HepG2 (cell line): ENCODE results near the gene IMPDH1. TPM values are rescaled to one million over a fixed set of nuclear protein-coding genes. Genes with fewer than 3 reads are reported as not detected.

Experiments used
- BATF2 ChIP-seq: sonication (generic); formaldehyde crosslinking; IDR thresholded peaks from 2 replicates; pipeline ENCODE4 v1.8.0; 2022; ENCODE audit warnings: mild to moderate bottlenecking, missing genetic modification reagents, moderate library complexity
- DPF2 ChIP-seq: sonication (generic); formaldehyde crosslinking; IDR thresholded peaks from 2 replicates; pipeline ENCODE4 v1.4.0; 2020; ENCODE audit warnings: mild to moderate bottlenecking, low read depth, missing genetic modification reagents, borderline replicate concordance
- EP300 ChIP-seq, 3 experiments: sonication (generic) in 1 of 3; formaldehyde crosslinking in 1 of 3; IDR thresholded peaks; 2 replicates each; pipeline versions ENCODE4 v1.5.1 to v1.6.1; 2011 to 2020; ENCODE audit warnings: low read depth in 2 of 3, low read length in 2 of 3, borderline replicate concordance in 1 of 3, improper control_type of control experiment in 1 of 3, mild to moderate bottlenecking in 1 of 3, missing genetic modification reagents in 1 of 3, moderate library complexity in 1 of 3
- NR2F1 ChIP-seq, 2 experiments: fragments of 450-650 bp in 1 of 2; formaldehyde crosslinking in 1 of 2; IDR thresholded peaks; 2 replicates each; pipeline versions ENCODE4 v1.5.0 to v1.6.1; 2016 to 2020; ENCODE audit warnings: mild to moderate bottlenecking in 1 of 2, missing compliant biosample characterization in 1 of 2, missing genetic modification reagents in 1 of 2, moderate library complexity in 1 of 2
- RBM22 ChIP-seq: fragments of 200-400 bp; formaldehyde crosslinking; optimal IDR thresholded peaks from 2 replicates; pipeline ENCODE3; 2017; ENCODE audit warnings: mild to moderate bottlenecking, low read length, moderate library complexity
- STAT5B ChIP-seq: sonication (generic); formaldehyde crosslinking; IDR thresholded peaks from 2 replicates; pipeline ENCODE4 v1.4.0; 2020; ENCODE audit warnings: missing genetic modification reagents
- ZFP1 ChIP-seq: IDR thresholded peaks from 2 replicates; pipeline ENCODE4 v1.6.1; 2016
- ZMYM2 ChIP-seq: sonication (generic); formaldehyde crosslinking; IDR thresholded peaks from 2 replicates; pipeline ENCODE4 v1.8.0; 2022; ENCODE audit warnings: mild to moderate bottlenecking, missing genetic modification reagents
- ZNF263 ChIP-seq: sonication (generic); formaldehyde crosslinking; IDR thresholded peaks from 2 replicates; pipeline ENCODE4 v1.4.0; 2020; ENCODE audit warnings: missing genetic modification reagents
- ZNF484 ChIP-seq: sonication (generic); formaldehyde crosslinking; IDR thresholded peaks from 2 replicates; pipeline ENCODE4 v1.5.1; 2020; ENCODE audit warnings: mild to moderate bottlenecking, low read depth, missing genetic modification reagents, borderline replicate concordance
- ZNF687 ChIP-seq: sonication (generic); formaldehyde crosslinking; IDR thresholded peaks from 2 replicates; pipeline ENCODE4 v1.5.1; 2020; ENCODE audit warnings: mild to moderate bottlenecking, missing genetic modification reagents, moderate library complexity
- ZNF766 ChIP-seq: sonication (generic); formaldehyde crosslinking; IDR thresholded peaks from 2 replicates; pipeline ENCODE4 v1.5.0; 2020; ENCODE audit warnings: missing genetic modification reagents, borderline replicate concordance
- polyA plus RNA-seq, 8 experiments: library from polyadenylated mRNA; depleted of rRNA in 3 of 8; stranded (reverse) in 7 of 8; unstranded in 1 of 8; fragments of >200 nt; fragmentation: Illumina TruSeq in 4 of 8; extraction: Trizol in 4 of 8; gene quantifications; 2 replicates each; pipeline versions ENCODE4 v1.2.1 to v1.2.3, GENCODE V29; 2011 to 2016; ENCODE audit warnings: low read depth in 4 of 8, missing spikeins in 1 of 8, mixed read lengths in 1 of 8; ENCODE audit not compliant: insufficient read depth in 1 of 8
- total RNA-seq, 5 experiments: library from RNA; depleted of rRNA; stranded (reverse); fragments of >200 nt; fragmentation: Illumina TruSeq; extraction: Trizol; gene quantifications; 2 replicates each; pipeline ENCODE4 v1.2.3, GENCODE V29; 2016; ENCODE audit warnings: low read depth in 1 of 5
- TF ChIP-seq, protein P1 (sequence below): sonication (generic); formaldehyde crosslinking; IDR thresholded peaks from 2 replicates; pipeline ENCODE4 v1.8.0; 2022; ENCODE audit warnings: mild to moderate bottlenecking, missing genetic modification reagents; ENCODE audit not compliant: insufficient replicate concordance
- TF ChIP-seq, protein P2 (sequence below): sonication (generic); formaldehyde crosslinking; IDR thresholded peaks from 2 replicates; pipeline ENCODE4 v1.5.1; 2020; ENCODE audit warnings: missing genetic modification reagents, mild to moderate bottlenecking, borderline replicate concordance
- TF ChIP-seq, protein P3 (sequence below), 2 experiments: IDR thresholded peaks; 2 replicates each; pipeline ENCODE4 v1.6.1; 2011 to 2012; ENCODE audit warnings: low read length in 2 of 2, borderline replicate concordance in 1 of 2, low read depth in 1 of 2, mild to moderate bottlenecking in 1 of 2, moderate library complexity in 1 of 2

IMPDH1 gene
- total and polyA plus RNA-seq, 2 of the 13 experiments (the other 11 are each of a cell fraction or from before 2014, with no cell fraction given) = 22.8 to 34.0 TPM

GRCh38 chr7:128405471-128406313 is 4.1 kb downstream of the IMPDH1 start (continued):
- TF ChIP-seq, protein P1, sequence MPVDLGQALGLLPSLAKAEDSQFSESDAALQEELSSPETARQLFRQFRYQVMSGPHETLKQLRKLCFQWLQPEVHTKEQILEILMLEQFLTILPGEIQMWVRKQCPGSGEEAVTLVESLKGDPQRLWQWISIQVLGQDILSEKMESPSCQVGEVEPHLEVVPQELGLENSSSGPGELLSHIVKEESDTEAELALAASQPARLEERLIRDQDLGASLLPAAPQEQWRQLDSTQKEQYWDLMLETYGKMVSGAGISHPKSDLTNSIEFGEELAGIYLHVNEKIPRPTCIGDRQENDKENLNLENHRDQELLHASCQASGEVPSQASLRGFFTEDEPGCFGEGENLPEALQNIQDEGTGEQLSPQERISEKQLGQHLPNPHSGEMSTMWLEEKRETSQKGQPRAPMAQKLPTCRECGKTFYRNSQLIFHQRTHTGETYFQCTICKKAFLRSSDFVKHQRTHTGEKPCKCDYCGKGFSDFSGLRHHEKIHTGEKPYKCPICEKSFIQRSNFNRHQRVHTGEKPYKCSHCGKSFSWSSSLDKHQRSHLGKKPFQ (CRISPR knock-in tag) = no peak
- TF ChIP-seq ZMYM2 (no peak), ZNF263 (CRISPR knock-in tag) (no peak; the same call in 1 of the 2 replicates), BATF2 (CRISPR knock-in tag) (no peak), RBM22 (no peak), ZNF766 (CRISPR knock-in tag) (no peak), NR2F1 (CRISPR knock-in tag; IDR thresholded peaks at IDR 0.05) (no peak), EP300 (IDR thresholded peaks at IDR 0.05; ENCODE audit: low read depth in 2 of 2, low read length in 2 of 2) (no peak), EP300 (CRISPR knock-in tag; IDR thresholded peaks at IDR 0.05; ENCODE audit: borderline replicate concordance) (no peak), ZFP1 (no peak), DPF2 (no peak), STAT5B (no peak), ZNF687 (CRISPR knock-in tag) (peak; percentile 90), ZNF484 (CRISPR knock-in tag) (no peak)
- TF ChIP-seq, protein P2, sequence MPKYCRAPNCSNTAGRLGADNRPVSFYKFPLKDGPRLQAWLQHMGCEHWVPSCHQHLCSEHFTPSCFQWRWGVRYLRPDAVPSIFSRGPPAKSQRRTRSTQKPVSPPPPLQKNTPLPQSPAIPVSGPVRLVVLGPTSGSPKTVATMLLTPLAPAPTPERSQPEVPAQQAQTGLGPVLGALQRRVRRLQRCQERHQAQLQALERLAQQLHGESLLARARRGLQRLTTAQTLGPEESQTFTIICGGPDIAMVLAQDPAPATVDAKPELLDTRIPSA (CRISPR knock-in tag) = no peak
- TF ChIP-seq, protein P3, sequence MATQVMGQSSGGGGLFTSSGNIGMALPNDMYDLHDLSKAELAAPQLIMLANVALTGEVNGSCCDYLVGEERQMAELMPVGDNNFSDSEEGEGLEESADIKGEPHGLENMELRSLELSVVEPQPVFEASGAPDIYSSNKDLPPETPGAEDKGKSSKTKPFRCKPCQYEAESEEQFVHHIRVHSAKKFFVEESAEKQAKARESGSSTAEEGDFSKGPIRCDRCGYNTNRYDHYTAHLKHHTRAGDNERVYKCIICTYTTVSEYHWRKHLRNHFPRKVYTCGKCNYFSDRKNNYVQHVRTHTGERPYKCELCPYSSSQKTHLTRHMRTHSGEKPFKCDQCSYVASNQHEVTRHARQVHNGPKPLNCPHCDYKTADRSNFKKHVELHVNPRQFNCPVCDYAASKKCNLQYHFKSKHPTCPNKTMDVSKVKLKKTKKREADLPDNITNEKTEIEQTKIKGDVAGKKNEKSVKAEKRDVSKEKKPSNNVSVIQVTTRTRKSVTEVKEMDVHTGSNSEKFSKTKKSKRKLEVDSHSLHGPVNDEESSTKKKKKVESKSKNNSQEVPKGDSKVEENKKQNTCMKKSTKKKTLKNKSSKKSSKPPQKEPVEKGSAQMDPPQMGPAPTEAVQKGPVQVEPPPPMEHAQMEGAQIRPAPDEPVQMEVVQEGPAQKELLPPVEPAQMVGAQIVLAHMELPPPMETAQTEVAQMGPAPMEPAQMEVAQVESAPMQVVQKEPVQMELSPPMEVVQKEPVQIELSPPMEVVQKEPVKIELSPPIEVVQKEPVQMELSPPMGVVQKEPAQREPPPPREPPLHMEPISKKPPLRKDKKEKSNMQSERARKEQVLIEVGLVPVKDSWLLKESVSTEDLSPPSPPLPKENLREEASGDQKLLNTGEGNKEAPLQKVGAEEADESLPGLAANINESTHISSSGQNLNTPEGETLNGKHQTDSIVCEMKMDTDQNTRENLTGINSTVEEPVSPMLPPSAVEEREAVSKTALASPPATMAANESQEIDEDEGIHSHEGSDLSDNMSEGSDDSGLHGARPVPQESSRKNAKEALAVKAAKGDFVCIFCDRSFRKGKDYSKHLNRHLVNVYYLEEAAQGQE (IDR thresholded peaks at IDR 0.05; ENCODE audit: borderline replicate concordance in 1 of 2, low read depth in 1 of 2, low read length in 2 of 2) = no peak
